RCC 7860 (cell line): Measurements from ENCODE around the gene CTNNA2.
A peak's percentile ranks its signal among the peaks of the same experiment; 100 is the strongest.

Experiments
- DNase-seq: peaks from one replicate; pipeline ENCODE4 v3.0.0-alpha.2; 2015; ENCODE audit warnings: low spot score
- FAIRE-seq: peaks from 2 replicates; lab custom pipeline; 2012; peaks lifted over from hg19 to GRCh38; lab: Jason Lieb, UNC

Gene CTNNA2

GRCh38 chr2:79844011-79844410 is 331.2 kb downstream of the CTNNA2 start:
- no peak for FAIRE-seq
- DNase-seq: no peak

DNA sequence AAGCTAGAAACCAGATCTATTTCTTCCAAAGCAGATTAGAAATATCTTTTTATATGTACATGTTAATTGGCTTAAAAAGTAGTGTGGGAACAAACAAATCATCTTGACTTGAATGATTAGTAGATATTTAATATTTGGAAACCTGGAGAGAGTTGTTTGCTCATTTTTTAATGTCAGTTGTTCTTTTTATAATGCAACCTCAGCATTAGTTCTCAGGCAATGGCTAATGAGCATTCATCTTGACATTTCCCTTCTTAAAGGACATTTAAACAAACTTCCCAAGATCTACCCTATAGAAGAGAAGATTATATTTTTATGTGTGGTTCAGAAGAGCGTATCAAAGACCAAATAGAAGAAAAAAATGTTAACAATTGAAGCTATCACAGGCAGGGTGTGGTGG is 334.0 kb downstream of the CTNNA2 start:
- FAIRE-seq (no peak), DNase-seq (no peak)

DNA sequence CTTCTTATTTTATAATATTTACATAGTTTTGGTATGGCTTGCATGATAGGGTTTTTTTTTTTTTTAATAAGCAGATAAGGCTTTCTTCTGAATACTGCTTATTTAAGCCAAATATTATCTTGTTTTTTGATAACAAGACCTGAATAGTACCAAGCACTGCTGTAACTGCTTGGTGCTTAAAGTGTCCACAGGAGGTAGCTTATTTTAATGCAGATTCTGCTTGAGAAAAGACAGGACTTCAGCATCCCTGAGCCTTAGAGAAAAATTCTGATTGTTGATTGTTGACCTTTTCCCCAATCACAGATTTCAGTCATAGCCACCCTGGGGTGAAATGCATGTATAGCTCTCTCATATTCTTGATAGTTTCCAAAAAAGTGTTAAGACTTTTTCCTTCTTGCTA is 336.4 kb downstream of the CTNNA2 start:
- no peak for DNase-seq

GRCh38 chr2:79849949-79850348 is 337.1 kb downstream of the CTNNA2 start:
- FAIRE-seq (no peak), DNase-seq (no peak)

More for the DNA sequence above, 336.4 kb downstream of the CTNNA2 start:
- no peak for FAIRE-seq

DNA sequence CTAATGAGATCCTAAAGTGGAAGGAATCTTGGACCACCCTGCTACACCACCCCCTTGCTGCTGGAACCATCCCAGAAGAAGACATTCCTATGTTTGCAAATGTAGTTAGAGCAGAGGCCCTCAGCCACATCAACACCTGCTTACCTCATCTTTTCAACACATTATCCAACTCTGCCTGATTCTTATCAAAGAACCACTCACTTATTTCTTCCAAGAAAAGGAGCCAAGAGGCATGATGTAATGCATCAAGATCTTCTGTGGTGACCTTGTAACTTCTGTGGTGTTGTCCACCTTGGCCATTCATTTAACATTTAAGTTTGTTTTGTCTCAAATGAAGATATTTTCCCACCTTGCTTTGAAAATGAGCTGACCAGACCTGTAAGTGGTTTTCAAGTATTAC is 338.1 kb downstream of the CTNNA2 start:
- FAIRE-seq: no peak
- DNase-seq: no peak

- FAIRE-seq: no peak
These were observed 342.6 kb downstream of the CTNNA2 start for GRCh38 chr2:79855264-79856006.

GRCh38 chr2:79857888-79858287 is 345.0 kb downstream of the CTNNA2 start:
- FAIRE-seq: no peak

More at GRCh38 chr2:79855264-79856006, 342.6 kb downstream of the CTNNA2 start:
- peak; percentile 26 for DNase-seq

DNA sequence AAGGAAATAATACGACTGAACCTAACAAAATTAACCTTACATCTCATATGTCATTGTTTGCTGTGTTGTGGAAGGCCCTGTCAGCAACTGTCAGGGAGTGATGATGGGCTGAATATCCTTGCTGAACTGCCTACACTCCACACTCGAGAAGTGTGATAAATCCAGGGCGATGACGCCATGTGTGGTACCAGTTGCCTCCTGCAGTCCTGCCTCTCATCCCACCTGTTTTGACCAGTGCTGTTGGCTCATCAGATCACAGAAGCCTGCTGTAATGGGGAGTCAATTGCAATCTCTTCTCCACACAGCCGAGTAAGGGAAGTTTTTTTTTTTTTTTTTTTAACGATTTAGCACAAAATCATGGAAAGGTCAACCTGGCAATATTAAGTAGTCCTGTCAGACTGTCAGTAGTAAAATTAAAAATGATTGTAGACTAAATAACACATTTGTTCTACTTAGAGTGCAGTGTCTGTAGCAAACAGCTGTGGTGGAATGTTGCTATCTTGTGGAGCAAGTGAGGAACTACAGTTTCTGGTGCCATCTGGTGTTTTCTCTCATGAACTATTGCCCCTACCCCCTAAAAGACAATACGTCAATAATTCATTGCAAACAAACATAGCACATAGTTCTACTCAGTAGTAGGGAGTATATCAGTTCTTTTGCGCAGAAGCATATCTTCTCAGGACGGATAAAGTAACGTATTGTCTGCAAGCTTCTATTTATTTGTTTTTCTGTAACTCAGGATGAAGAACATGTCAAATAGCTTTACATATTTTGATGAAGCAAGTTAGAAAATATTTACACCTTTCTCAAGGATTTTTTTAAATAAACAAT is 347.6 kb downstream of the CTNNA2 start:
- no peak for FAIRE-seq
- peak; percentile 41 for DNase-seq

More at GRCh38 chr2:79857888-79858287, 345.0 kb downstream of the CTNNA2 start:
- DNase-seq: no peak

- FAIRE-seq: no peak
These were observed 348.2 kb downstream of the CTNNA2 start for GRCh38 chr2:79861059-79861374.

GRCh38 chr2:79862756-79863155 is 349.9 kb downstream of the CTNNA2 start:
- no peak for DNase-seq
- no peak for FAIRE-seq

More at GRCh38 chr2:79861059-79861374, 348.2 kb downstream of the CTNNA2 start:
- DNase-seq: no peak

- no peak for DNase-seq
- FAIRE-seq: no peak
These were observed 359.8 kb downstream of the CTNNA2 start for GRCh38 chr2:79872656-79873055.

GRCh38 chr2:79874015-79874414 is 361.2 kb downstream of the CTNNA2 start:
- DNase-seq: no peak
- FAIRE-seq: no peak

DNA sequence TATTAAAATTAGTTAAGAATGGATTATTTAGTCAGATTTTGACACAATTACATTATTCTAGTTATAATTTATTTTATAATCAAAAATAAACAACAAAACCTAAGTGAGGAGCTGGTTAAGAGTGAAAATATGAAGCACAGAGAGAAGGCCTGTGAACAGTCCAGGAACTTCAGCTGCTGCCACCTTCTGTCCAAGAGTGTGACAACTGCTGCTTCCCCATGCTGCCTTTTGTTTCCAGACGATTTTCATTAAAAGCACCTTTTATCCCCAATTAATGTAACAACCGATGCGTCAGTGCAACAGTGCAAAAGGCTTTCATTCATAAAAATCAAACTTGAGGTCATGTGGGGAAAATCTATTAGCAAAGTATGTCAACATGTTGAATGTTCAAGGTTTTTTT is 363.6 kb downstream of the CTNNA2 start:
- FAIRE-seq: peak; percentile 37
- no peak for DNase-seq

DNA sequence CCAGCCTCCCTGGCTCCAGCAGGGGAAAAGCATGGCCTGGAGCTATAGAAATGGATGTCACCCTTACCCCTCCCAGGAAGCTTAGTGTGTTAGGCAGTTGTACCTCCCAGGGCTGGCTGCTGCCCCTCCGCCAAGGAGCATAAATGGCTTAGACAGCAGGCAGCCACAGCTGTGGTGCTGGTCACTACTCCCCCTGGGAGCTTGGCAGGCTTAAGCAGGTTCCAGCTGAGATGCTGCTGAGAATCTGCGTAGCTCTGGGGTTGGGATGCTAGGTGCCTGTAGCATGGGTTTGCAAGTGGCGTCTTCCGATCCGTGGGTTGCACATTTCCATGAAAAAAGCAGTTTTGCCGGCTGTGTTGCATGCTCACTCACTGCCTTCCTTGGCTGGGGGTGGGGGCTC is 369.7 kb downstream of the CTNNA2 start:
- FAIRE-seq (no peak), DNase-seq (no peak)

- DNase-seq (peak; percentile 31), FAIRE-seq (peak; percentile 64)
These were observed 375.0 kb downstream of the CTNNA2 start for GRCh38 chr2:79887747-79888374.

- FAIRE-seq: no peak
These were observed 379.3 kb downstream of the CTNNA2 start for GRCh38 chr2:79892123-79892522.

DNA sequence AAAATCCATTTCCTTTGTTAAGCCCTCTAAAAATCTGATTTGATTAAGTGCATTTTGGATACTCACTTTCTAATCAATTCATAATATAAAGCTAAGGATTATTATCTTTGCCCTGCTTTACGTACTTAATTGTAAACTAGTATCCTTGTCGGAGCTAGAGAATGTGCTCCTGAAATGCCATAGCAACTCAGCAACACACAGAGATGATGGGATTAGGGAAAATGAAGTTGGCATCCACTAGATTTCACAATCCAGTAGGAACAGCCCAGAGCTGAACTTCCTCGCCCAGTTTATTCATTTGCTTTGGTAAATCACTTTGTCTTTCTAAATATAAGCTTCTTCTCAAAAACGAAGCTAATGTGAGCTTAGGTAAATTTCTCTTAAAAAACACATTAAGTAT is 386.3 kb downstream of the CTNNA2 start:
- no peak for DNase-seq
- no peak for FAIRE-seq

More at GRCh38 chr2:79892123-79892522, 379.3 kb downstream of the CTNNA2 start:
- DNase-seq: no peak

DNA sequence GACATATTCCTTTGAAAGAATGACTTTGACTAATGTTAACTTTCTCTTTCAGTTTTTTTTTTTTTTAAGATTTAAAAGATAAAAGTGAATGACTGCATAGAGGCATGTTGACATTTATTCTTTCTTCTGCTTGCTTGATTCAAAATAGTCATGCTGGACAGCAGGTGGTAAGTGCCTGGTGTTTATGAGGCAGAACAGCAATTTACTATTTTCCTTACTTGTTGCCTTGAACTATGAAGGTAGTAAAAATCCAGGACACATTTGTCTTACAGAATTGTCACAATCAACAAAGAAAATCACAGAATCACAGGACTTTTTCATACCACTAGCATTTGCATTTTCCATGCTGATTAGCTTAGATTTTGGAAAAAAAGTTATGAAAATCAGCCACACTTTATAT is 388.3 kb downstream of the CTNNA2 start:
- no peak for FAIRE-seq

DNA sequence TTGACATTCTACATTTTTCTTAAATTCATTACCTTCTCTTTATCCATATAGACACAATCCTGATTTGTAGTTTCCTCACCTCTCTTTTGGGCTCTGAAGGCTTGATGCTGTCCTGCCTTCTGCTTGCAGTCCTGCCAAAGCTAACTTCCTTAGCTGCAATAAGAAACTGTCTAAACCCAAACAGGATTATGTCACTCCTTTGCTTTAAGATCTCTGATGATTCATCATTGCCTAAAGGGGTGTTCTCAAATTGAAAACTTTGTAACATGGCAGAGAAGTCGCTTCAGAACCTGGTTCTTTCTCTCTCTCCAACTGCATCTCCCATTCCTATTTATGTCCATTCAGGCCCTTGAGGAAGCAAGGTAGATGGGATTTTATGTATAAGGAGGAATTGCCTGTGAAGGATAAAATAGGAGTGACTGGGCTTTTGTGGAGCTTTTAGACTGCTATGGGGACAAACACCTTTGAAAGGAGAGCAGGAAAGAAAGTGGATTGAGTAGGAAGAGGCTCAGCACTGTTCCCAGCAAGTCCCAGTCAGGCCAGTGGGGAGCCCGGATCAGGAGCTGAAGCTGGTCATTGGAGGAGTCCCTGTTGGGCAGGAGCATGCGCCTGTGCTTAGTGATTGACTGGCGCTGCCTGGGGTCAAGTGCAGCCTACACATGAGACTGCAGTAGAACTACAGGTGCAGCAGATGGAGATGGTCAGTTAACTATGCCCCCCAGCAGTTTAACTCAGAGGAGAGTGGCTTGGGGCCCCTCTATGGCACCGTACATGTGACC is 390.6 kb downstream of the CTNNA2 start:
- FAIRE-seq (no peak), DNase-seq (no peak)

More for the DNA sequence above, 388.3 kb downstream of the CTNNA2 start:
- no peak for DNase-seq

GRCh38 chr2:79906139-79906890 is 393.5 kb downstream of the CTNNA2 start:
- DNase-seq (no peak), FAIRE-seq (no peak)
